VCaP (cell line): ENCODE measurements around the gene KCNIP4.

ENCODE experiments used
- H3K27ac ChIP-seq: fragments of 450-650 bp; 2 replicates; pipeline ENCODE4 v1.5.1; 2017
- CTCF ChIP-seq: fragments of 450-650 bp; conservative IDR thresholded peaks from 2 replicates; pipeline ENCODE4 v1.5.1; 2017; ENCODE audit warnings: mild to moderate bottlenecking, moderate library complexity

The KCNIP4 gene

GRCh38 chr4:21410372-21410771 lies 538.2 kb downstream of the KCNIP4 start:
- TF ChIP-seq CTCF = no peak
- no peak overlapping the region for H3K27ac ChIP-seq

- TF ChIP-seq CTCF = no peak
Observed at GRCh38 chr4:21387683-21388082, 560.9 kb downstream of the KCNIP4 start.

GRCh38 chr4:21386166-21386780 lies 562.3 kb downstream of the KCNIP4 start:
- TF ChIP-seq CTCF = no peak
- no peak overlapping the region for H3K27ac ChIP-seq

More at GRCh38 chr4:21387683-21388082, 560.9 kb downstream of the KCNIP4 start:
- no peak overlapping the region for H3K27ac ChIP-seq

- H3K27ac ChIP-seq = no peak overlapping the region
- no peak for TF ChIP-seq CTCF
Observed at GRCh38 chr4:21385706-21386105, 562.9 kb downstream of the KCNIP4 start.

GRCh38 chr4:21384609-21385008 lies 564.0 kb downstream of the KCNIP4 start:
- no peak for TF ChIP-seq CTCF
- no peak overlapping the region for H3K27ac ChIP-seq

GRCh38 chr4:21380861-21381260 lies 567.7 kb downstream of the KCNIP4 start:
- no peak for TF ChIP-seq CTCF
- no peak overlapping the region for H3K27ac ChIP-seq

GRCh38 chr4:21377046-21377445 lies 571.5 kb downstream of the KCNIP4 start:
- no peak overlapping the region for H3K27ac ChIP-seq
- no peak for TF ChIP-seq CTCF
